GM10266 (cell line): ENCODE data around the gene ANO9.
"Not testable (repeated sequence)": the region's sequence is repeated elsewhere in the genome, so short reads cannot be mapped to it uniquely, and the experiment has no call there.

Experiments used
- DNase-seq: peaks from one replicate; pipeline ENCODE4 v3.0.0; 2012; ENCODE audit errors: extremely low spot score
- TF ChIP-seq, protein P1 (sequence below): IDR thresholded peaks from 2 replicates; pipeline ENCODE4 v1.5.1; 2012; ENCODE audit warnings: mild to moderate bottlenecking, low read depth; ENCODE audit not compliant: control insufficient read depth, insufficient read depth; ENCODE audit errors: missing control alignments

Gene ANO9

DNA sequence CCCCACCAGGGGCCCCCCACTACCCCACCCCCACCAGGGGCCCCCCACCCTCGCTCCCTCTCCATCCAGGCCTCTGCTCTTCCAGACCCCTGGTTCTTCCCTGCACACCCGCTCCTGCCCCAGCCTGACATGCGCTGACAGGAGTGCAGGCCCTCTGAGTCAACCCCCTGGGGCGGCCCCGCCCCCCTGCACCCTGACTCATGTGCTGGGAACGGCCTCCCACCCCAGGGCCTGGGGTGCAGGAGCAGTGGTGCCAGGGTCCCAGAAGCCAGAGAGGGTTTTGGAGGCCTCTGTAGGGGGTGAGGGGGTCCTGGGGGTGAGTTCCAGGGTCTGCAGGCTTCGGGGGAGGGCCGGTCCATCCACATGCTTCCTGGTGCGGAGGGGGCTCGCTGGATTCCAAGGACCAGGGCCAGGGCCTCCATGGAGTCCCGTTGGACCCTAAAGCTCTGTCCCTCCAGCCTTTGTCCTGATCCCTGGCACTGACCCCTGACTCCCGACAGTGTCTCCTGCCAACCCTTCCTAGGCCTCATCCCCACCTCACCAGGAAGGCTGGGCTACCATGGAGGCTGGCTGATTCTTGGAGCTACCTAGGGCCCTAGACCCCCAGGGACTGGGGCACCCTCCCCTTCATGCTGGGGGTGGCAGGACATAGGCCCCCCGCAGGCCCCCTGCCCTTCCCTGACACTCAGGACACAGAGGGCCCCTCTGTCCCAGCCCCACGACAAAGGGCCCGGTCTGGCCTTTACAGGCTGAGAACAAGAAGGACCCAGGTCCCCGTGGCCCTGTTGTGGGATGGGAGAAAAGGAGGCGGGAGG lies 48.4 kb downstream of the ANO9 start:
- no peak for DNase-seq
- TF ChIP-seq, protein P1, sequence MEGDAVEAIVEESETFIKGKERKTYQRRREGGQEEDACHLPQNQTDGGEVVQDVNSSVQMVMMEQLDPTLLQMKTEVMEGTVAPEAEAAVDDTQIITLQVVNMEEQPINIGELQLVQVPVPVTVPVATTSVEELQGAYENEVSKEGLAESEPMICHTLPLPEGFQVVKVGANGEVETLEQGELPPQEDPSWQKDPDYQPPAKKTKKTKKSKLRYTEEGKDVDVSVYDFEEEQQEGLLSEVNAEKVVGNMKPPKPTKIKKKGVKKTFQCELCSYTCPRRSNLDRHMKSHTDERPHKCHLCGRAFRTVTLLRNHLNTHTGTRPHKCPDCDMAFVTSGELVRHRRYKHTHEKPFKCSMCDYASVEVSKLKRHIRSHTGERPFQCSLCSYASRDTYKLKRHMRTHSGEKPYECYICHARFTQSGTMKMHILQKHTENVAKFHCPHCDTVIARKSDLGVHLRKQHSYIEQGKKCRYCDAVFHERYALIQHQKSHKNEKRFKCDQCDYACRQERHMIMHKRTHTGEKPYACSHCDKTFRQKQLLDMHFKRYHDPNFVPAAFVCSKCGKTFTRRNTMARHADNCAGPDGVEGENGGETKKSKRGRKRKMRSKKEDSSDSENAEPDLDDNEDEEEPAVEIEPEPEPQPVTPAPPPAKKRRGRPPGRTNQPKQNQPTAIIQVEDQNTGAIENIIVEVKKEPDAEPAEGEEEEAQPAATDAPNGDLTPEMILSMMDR, result no peak

DNA sequence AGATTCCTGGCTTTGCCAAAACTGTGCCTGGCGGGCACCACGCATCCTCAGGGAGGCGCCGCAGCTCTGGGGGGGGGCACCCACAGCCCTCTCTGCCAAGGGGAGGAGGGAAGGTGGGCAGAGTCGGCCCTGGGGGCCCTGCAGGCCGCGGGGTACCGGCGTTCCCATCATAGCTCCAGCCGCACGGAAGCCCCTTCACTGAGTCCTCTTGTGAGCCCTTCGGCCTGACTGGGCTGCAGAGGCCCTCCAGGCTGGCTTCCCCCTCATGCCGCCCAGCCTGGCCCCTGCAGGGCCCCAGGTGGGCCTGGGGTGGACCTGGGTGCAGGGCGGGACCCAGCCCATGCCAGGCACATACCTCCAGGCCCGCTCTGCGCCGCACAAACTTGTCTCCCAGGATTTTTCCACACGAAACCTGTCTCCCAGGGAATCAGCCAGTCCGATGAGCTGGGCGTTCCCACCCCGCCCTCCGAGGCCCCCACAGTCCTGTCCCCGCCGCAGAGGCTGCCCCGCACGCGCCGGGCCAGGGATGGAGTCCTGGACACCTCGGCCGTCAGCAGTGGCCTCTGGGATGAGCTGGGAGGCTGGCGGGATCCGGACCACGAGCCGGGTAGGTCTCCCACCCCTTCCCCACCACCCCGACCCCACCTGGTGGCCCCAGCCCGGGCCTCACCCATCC lies 49.6 kb downstream of the ANO9 start:
- TF ChIP-seq, protein P1, result no peak
- no peak for DNase-seq

DNA sequence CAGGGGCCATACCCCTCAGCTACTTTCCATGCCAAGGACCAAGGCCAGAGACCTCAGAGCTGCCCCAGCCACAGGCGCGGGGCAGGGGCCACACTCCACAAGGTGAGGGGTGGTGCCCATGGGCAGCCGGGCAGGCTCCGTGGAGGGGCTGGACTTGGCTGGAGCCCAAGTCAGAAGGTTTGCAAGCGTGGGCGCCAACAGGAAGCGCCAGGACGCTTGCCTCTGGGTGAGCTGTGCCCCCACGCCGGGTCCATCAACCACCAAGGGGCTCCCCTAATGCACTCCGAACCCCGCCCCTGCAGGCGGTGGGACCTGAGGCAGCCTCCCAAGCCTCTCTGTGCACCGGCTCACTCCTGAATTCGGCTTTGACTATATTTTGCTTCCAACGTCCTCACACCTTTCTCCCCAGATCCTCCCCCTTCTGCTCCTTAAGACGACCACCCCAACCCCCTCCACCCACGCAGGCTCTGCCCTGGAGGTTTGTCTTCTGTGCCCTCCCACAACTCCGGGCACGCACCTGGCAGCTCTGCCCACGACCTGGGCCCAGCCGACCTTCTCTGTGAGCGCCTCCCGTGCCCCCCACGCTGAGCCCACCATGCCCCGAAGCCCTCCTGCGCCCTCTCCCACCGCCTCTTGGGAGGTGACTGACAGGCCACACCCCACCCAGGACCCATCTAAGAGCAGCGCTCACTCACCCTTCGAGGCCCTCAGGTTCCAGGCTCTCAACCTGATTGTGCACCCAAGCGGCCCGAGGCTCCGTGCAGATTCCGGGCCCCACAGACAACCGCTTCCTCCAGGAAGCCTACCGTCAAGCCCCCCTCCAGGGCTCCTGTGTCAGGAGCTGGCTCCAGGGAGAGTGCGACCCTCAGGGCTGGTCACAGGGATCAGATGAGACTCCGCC lies 50.4 kb downstream of the ANO9 start:
- TF ChIP-seq, protein P1, result no peak
- DNase-seq, result no peak

DNA sequence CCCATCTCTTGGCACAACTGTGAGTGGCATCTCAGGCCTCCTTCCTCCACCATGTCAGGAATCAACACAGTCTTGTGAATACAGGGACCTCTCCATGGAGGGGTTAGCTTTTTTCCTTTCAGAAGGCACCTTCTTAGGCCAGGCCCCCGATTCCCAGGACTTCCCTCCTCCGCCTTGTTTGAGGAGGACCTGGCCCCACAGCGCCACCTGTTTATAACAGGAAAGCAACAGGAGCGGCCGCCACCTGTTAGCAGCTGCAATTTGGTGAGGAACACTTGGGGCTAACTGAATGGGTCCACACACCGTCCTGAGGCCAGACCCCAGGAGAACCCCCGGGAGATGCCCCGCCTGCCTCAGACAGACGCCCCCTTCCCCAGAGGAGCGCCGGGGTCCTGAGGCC lies 51.6 kb downstream of the ANO9 start:
- TF ChIP-seq, protein P1, result no peak
- DNase-seq, result no peak

DNA sequence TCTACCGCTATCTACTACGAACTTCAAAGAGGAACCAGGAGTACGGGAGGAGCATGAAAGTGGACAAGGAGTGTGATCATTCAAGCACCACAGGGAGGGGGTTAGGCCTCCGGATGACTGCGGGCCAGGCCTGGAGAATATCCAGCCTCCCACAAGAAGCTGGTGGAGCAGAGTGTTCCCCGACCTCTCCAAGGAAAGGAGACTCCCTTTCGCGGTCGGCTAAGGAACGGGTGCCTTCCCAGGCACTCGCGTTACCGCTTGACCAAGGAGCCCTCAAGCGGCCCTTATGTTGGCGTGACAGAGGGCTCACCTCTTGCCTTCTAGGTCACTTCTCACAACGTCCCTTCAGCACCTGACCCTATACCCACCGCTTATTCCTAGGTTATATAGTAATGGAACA lies 52.4 kb downstream of the ANO9 start:
- DNase-seq, result not testable (repeated sequence)

DNA sequence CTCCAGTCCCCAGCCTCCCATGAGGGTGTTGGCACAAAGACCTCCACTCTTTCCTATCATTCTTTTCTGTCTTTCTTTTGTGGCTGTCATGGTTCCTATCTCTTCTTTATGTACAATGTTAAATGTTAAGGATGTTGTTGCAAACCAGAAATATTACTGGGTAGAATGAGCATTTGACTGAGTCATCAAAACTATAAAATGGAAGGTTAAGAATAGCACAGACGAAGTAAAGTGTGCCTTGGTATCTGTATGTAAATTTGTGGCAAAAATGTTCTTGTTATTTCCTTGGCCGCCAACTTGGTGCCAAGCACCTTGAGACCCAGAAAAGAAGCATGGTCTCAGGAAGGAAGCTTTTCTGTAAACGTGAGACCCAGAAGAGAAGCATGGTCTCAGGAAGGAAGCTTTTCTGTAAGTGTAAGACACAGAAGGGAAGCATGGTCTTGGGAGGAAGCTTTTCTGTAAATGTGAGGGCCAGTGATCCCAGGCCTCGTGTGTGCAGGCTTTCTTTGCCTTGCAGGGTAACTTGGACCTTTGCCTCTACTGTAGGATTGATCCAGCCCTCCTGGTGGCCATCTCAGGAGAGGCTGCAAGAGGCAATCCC lies 54.5 kb downstream of the ANO9 start:
- TF ChIP-seq, protein P1, result no peak
- no peak for DNase-seq

DNA sequence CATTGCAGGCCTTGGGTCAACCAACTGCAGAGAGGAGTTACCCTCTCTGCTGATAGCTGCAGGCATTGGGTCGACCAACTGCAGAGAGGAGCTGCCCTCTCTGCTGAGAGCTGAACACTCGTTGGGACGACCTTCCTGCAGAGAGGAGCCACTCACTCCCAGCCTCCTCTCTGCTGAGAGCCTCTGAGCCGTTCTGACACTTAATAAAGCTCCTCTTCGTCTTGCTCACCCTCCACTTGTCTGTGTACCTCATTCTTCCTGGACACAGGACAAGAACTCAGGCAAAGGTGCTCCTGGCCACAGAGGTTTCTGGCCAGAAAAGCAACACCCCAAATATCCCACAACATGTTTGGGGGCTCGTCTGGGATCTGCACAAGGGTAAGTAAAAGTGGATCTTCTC lies 55.3 kb downstream of the ANO9 start:
- TF ChIP-seq, protein P1, result no peak
- no peak for DNase-seq
